H1 (cell line): ENCODE data around the gene STRA8. TPM values are rescaled to one million over a fixed set of nuclear protein-coding genes. Genes with fewer than 3 reads are reported as not detected.

Experiments used
- CTCF ChIA-PET: fragments of 300-600 bp; sonication (Branson Sonifier 250); formaldehyde crosslinking; loops from one replicate; lab custom pipeline; 2021; ENCODE audit not compliant: partially characterized antibody; lab: Charles Lee
- POLR2A ChIA-PET: fragments of 300-600 bp; sonication (Branson Sonifier 250); formaldehyde crosslinking; loops from one replicate; lab custom pipeline; 2021; ENCODE audit warnings: inconsistent platforms; ENCODE audit not compliant: partially characterized antibody; lab: Charles Lee
- DNase-seq, 2 experiments: peaks; one replicate each; pipeline versions ENCODE4 v3.0.0 to v3.0.0-alpha.2; 2010 to 2022; ENCODE audit warnings: low spot score in 2 of 2, low read depth in 1 of 2, mixed read lengths in 1 of 2
- FAIRE-seq: peaks from 2 replicates; lab custom pipeline; 2011; peaks lifted over from hg19 to GRCh38; lab: Jason Lieb, UNC
- H2AFZ ChIP-seq: 2 replicates; pipeline ENCODE4 v1.8.1; 2012; ENCODE audit warnings: low read length, inconsistent platforms
- H2AK5ac ChIP-seq: 2 replicates; pipeline ENCODE4 v1.6.1; 2013; ENCODE audit warnings: low read depth, low read length
- H2BK120ac ChIP-seq: replicated peaks from 2 replicates; pipeline ENCODE3; 2013; ENCODE audit warnings: low read depth, low read length, inconsistent platforms
- H2BK12ac ChIP-seq: 2 replicates; pipeline ENCODE4 v1.6.1; 2013; ENCODE audit warnings: low read depth, low read length
- H2BK15ac ChIP-seq: 2 replicates; pipeline ENCODE4 v1.6.1; 2013; ENCODE audit warnings: low read length
- H2BK20ac ChIP-seq: 2 replicates; pipeline ENCODE4 v1.6.1; 2013; ENCODE audit warnings: low read length
- H2BK5ac ChIP-seq: 2 replicates; pipeline ENCODE4 v1.6.1; 2013; ENCODE audit warnings: low read depth, low read length
- H3K14ac ChIP-seq: 2 replicates; pipeline ENCODE4 v1.6.1; 2013; ENCODE audit warnings: inconsistent platforms; ENCODE audit not compliant: insufficient read length
- H3K18ac ChIP-seq: 2 replicates; pipeline ENCODE4 v1.6.1; 2013; ENCODE audit warnings: low read length; ENCODE audit errors: extremely low read depth
- H3K23ac ChIP-seq: 2 replicates; pipeline ENCODE4 v1.6.1; 2013; ENCODE audit warnings: inconsistent platforms; ENCODE audit not compliant: insufficient read length
- H3K23me2 ChIP-seq: 2 replicates; pipeline ENCODE4 v1.6.1; 2013; ENCODE audit warnings: low read depth, low read length
- H3K27ac ChIP-seq: 2 replicates; pipeline ENCODE4 v1.6.1; 2011; ENCODE audit warnings: low read depth, low read length, inconsistent platforms
- H3K27me3 ChIP-seq, 4 experiments: replicated peaks in 1 of 4; 1 replicate in 1 of 4; 2 replicates in 3 of 4; pipeline versions ENCODE4 v1.6.1 to v1.8.1; 2011 to 2013; ENCODE audit warnings: low read length in 3 of 4, mild to moderate bottlenecking in 3 of 4, inconsistent platforms in 2 of 4, mixed read lengths in 2 of 4, moderate library complexity in 1 of 4; ENCODE audit not compliant: control insufficient read depth in 3 of 4, insufficient read depth in 3 of 4; ENCODE audit errors: extremely low read depth in 1 of 4
- H3K36me3 ChIP-seq, 4 experiments: 2 replicates each; pipeline versions ENCODE4 v1.6.1 to v1.8.1; 2011 to 2013; ENCODE audit warnings: mild to moderate bottlenecking in 4 of 4, low read length in 3 of 4, moderate library complexity in 2 of 4, control low read depth in 1 of 4, inconsistent platforms in 1 of 4; ENCODE audit not compliant: insufficient read depth in 4 of 4, control insufficient read depth in 2 of 4
- H3K4ac ChIP-seq: replicated peaks from 2 replicates; pipeline ENCODE3; 2013; ENCODE audit warnings: low read length, low read depth, mixed read lengths, inconsistent platforms; ENCODE audit not compliant: insufficient read length
- H3K4me1 ChIP-seq, 4 experiments: replicated peaks in 1 of 4; 1 replicate in 1 of 4; 2 replicates in 3 of 4; pipeline versions ENCODE4 v1.6.1 to v1.8.1; 2011 to 2013; ENCODE audit warnings: low read length in 3 of 4, inconsistent platforms in 2 of 4, mixed read lengths in 1 of 4; ENCODE audit not compliant: insufficient read depth in 4 of 4, control insufficient read depth in 3 of 4
- H3K4me2 ChIP-seq, 2 experiments: 2 replicates each; pipeline versions ENCODE4 v1.6.1 to v1.8.1; 2011 to 2013; ENCODE audit warnings: low read depth in 2 of 2, low read length in 2 of 2, control low read depth in 1 of 2, inconsistent platforms in 1 of 2, mild to moderate bottlenecking in 1 of 2; ENCODE audit not compliant: insufficient read depth in 1 of 2
- H3K4me3 ChIP-seq, 4 experiments: fragments of 200-600, 300-600 bp in 1 of 4; sonication (generic), shearing (Covaris generic), sonication (Bioruptor Twin) in 1 of 4; 2 replicates each; pipeline versions ENCODE4 v1.5.1 to v1.8.1; 2011 to 2016; ENCODE audit warnings: low read length in 4 of 4, low read depth in 3 of 4, control low read depth in 2 of 4, inconsistent platforms in 2 of 4, mild to moderate bottlenecking in 2 of 4, mixed read lengths in 1 of 4, moderate library complexity in 1 of 4; ENCODE audit not compliant: insufficient read depth in 2 of 4; ENCODE audit errors: extremely low read depth in 1 of 4
- H3K56ac ChIP-seq: replicated peaks from 2 replicates; pipeline ENCODE3; 2013; ENCODE audit warnings: low read depth, mild to moderate bottlenecking, mixed read lengths, low read length, inconsistent platforms; ENCODE audit not compliant: insufficient read length
- H3K79me1 ChIP-seq: 2 replicates; pipeline ENCODE4 v1.6.1; 2013; ENCODE audit warnings: low read depth, low read length, control low read depth
- H3K79me2 ChIP-seq, 2 experiments: 2 replicates each; pipeline versions ENCODE4 v1.6.1 to v1.8.1; 2012 to 2013; ENCODE audit warnings: low read length in 2 of 2, mild to moderate bottlenecking in 2 of 2, inconsistent platforms in 1 of 2; ENCODE audit not compliant: insufficient read depth in 2 of 2, control insufficient read depth in 1 of 2
- H3K9ac ChIP-seq, 4 experiments: replicated peaks in 1 of 4; 1 replicate in 1 of 4; 2 replicates in 3 of 4; pipeline versions ENCODE4 v1.6.1 to v1.8.1; 2011 to 2013; ENCODE audit warnings: low read depth in 3 of 4, low read length in 3 of 4, control low read depth in 2 of 4, mild to moderate bottlenecking in 2 of 4, moderate library complexity in 2 of 4, inconsistent platforms in 1 of 4; ENCODE audit errors: extremely low read depth in 1 of 4
- H3K9me3 ChIP-seq, 2 experiments: 2 replicates each; pipeline versions ENCODE4 v1.6.1 to v1.8.1; 2012 to 2013; ENCODE audit warnings: mild to moderate bottlenecking in 2 of 2, moderate library complexity in 2 of 2, control low read depth in 1 of 2, inconsistent platforms in 1 of 2, low read depth in 1 of 2, low read length in 1 of 2, mixed read lengths in 1 of 2; ENCODE audit not compliant: insufficient read depth in 2 of 2
- H4K20me1 ChIP-seq, 2 experiments: replicated peaks in 1 of 2; 2 replicates each; pipeline versions ENCODE3 to v1.8.1; 2011 to 2013; ENCODE audit warnings: inconsistent platforms in 2 of 2, low read length in 2 of 2, mild to moderate bottlenecking in 1 of 2; ENCODE audit not compliant: insufficient read depth in 2 of 2, control insufficient read depth in 1 of 2
- H4K5ac ChIP-seq: 2 replicates; pipeline ENCODE4 v1.6.1; 2013; ENCODE audit warnings: low read length, low read depth, mixed read lengths, inconsistent platforms; ENCODE audit not compliant: insufficient read length
- H4K8ac ChIP-seq: 2 replicates; pipeline ENCODE4 v1.8.0; 2013; ENCODE audit warnings: mild to moderate bottlenecking, moderate library complexity, low read length, inconsistent platforms; ENCODE audit not compliant: insufficient read depth; ENCODE audit errors: extremely low read depth
- H4K91ac ChIP-seq: replicated peaks from 2 replicates; pipeline ENCODE3; 2013; ENCODE audit warnings: low read length, mixed read lengths, inconsistent platforms; ENCODE audit not compliant: insufficient read length
- ATF2 ChIP-seq: IDR thresholded peaks from 2 replicates; pipeline ENCODE4 v1.6.1; 2012; ENCODE audit warnings: low read length, inconsistent platforms
- BACH1 ChIP-seq: IDR thresholded peaks from 2 replicates; pipeline ENCODE4 v1.6.1; 2012; ENCODE audit warnings: low read length, improper control_type of control experiment
- TBP ChIP-seq: IDR thresholded peaks from 2 replicates; pipeline ENCODE4 v1.6.1; 2011; ENCODE audit warnings: low read depth, low read length, improper control_type of control experiment
- WGBS, 2 experiments: shearing (Covaris generic) in 1 of 2; methylation state at CpG; one replicate each; pipeline versions ENCODE4 v1.1.6 to v1.1.7; 2013 to 2015; ENCODE audit warnings: low lambda C conversion rate in 2 of 2, mixed read lengths in 2 of 2, inconsistent platforms in 1 of 2, low coverage in 1 of 2, missing lambda C conversion rate in 1 of 2; ENCODE audit not compliant: insufficient replicate concordance in 2 of 2, insufficient coverage in 1 of 2, insufficient read length in 1 of 2; ENCODE audit errors: extremely low coverage in 1 of 2, missing lambda C conversion rate in 1 of 2; 5-methylcytosine and 5-hydroxymethylcytosine counted together
- polyA plus RNA-seq, 7 experiments: library from polyadenylated mRNA; depleted of rRNA in 3 of 7; stranded (reverse) in 5 of 7; unstranded in 2 of 7; fragments of >200 nt in 5 of 7; fragments of 200-250 nt in 2 of 7; gene quantifications; 1 replicate in 5 of 7; 2 replicates in 1 of 7; 4 replicates in 1 of 7; pipeline versions ENCODE4 v1.2.1 to v1.2.3, GENCODE V29; 2011 to 2013; ENCODE audit warnings: missing spikeins in 2 of 7, mixed read lengths in 2 of 7
- total RNA-seq: library from RNA; stranded (reverse); fragmentation: NEBNext Ultra II Directional; extraction: Animal tissue kit (Norgen Biotek cat#: 25700); gene quantifications from 2 replicates; pipeline ENCODE4 v1.2.1, GENCODE V29; 2021

STRA8 gene
- total and polyA plus RNA-seq, 2 of the 8 experiments (the other 6 are each of a cell fraction or from before 2014, with no cell fraction given): not detected

DNA sequence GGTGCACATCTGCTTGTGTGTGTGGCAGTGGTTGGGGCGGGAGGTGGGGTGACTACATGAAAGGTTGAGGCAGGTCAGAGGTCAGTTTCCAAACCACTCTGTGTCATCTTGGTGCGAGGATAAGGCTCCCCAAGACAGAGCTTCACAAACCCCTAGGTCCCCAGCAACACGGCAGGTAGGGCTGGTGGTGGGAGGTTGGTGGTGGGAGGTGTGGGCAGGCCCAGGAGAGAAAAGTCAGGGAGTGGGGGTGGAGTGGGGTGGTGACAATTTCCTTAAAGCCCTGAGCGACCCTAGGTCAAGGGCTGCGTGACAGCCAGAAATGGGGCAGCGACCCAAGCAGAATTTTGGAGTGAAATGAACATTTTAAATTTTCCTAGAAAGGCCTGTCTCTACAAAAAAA, 1.6 kb upstream of the STRA8 start:
- H3K18ac ChIP-seq: no peak overlapping the region
- H3K79me1 ChIP-seq: no peaks in the 10 kb centered on the region
- DNase-seq: no peak
- H3K4me1 ChIP-seq: no peaks in the 10 kb centered on the region
- no peak overlapping the region for H2AFZ ChIP-seq
- no peaks in the 10 kb centered on the region for H3K9me3 ChIP-seq
- no peak overlapping the region for H2BK15ac ChIP-seq
- ChIA-PET CTCF (interaction anchor here (0.6 to 3.0 kb wide), 15 partner anchors 8 to 586 kb away, joined by 3 to 16 read pairs (median 5); partner anchors contain the start of genes BPGM and WDR91), POLR2A (no interaction called here)
- H3K9ac ChIP-seq: no peak overlapping the region
- H4K8ac ChIP-seq: no peak overlapping the region
- no peak for FAIRE-seq
- no peak overlapping the region for H2BK120ac ChIP-seq
- WGBS, 2 experiments: 88% methylated on average over 6 of the region's 6 CpGs; no CpG with 5 or more reads in 1 of the 2 experiments
- no peak overlapping the region for H3K56ac ChIP-seq
- no peak overlapping the region for H3K4me3 ChIP-seq
- no peak overlapping the region for H3K4me2 ChIP-seq
- H3K27me3 ChIP-seq: no peaks in the 10 kb centered on the region
- H4K91ac ChIP-seq: no peak overlapping the region
- H3K79me2 ChIP-seq: no peaks in the 10 kb centered on the region
- H2AK5ac ChIP-seq: no peak overlapping the region
- no peak overlapping the region for H2BK20ac ChIP-seq
- no peak overlapping the region for H3K27ac ChIP-seq
- H3K4ac ChIP-seq: no peak overlapping the region
- no peak overlapping the region for H3K14ac ChIP-seq
- H3K23ac ChIP-seq: no peak overlapping the region
- H2BK12ac ChIP-seq: no peak overlapping the region
- no peak overlapping the region for H2BK5ac ChIP-seq
- H4K20me1 ChIP-seq: no peaks in the 10 kb centered on the region
- no peak overlapping the region for H4K5ac ChIP-seq
- TF ChIP-seq TBP: no peak
- TF ChIP-seq ATF2: no peak
- no peak for TF ChIP-seq BACH1
- TF ChIP-seq, all 59 proteins: peak for 0
- no peaks in the 10 kb centered on the region for H3K36me3 ChIP-seq
- H3K23me2 ChIP-seq: no peaks in the 10 kb centered on the region
